ENCODE data around the gene PGC. TPM values are rescaled to one million over a fixed set of nuclear protein-coding genes. Genes with fewer than 3 reads are reported as not detected.

Gene PGC
- not detected for polyA plus RNA-seq (2013, experiment 1 of 2; ENCODE audit: insufficient read length)
- polyA plus RNA-seq (2013, experiment 2 of 2; ENCODE audit: insufficient read length): not detected

- no peak for DNase-seq
Measured at GRCh38 chr6:41747256-41748101, at the start of gene PGC. PGC (minus strand) TSS chr6:41747397; CDS start chr6:41747334, 63 bp downstream.

GRCh38 chr6:41796474-41796873, 49.3 kb upstream of the PGC start:
- DNase-seq: no peak

DNA sequence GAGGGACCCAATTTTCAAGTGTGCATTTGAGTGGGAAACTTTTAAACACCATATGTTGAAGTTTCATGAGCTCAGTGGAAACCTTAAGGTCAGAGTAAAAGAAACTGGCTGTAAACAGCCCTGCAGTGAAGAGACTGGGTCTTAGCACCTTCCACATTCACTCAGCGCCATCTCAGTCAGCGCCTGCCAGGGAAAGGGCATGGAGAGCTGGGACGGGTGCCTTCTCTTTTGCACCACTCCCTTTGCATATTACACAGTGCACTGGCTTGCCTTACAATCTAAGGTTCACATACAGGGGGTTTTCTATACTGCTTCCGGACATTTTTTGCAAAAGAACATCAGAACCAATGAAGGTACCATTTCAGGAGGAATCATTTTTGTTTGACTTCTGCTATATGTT, 44.8 kb upstream of the PGC start:
- DNase-seq: no peak

DNA sequence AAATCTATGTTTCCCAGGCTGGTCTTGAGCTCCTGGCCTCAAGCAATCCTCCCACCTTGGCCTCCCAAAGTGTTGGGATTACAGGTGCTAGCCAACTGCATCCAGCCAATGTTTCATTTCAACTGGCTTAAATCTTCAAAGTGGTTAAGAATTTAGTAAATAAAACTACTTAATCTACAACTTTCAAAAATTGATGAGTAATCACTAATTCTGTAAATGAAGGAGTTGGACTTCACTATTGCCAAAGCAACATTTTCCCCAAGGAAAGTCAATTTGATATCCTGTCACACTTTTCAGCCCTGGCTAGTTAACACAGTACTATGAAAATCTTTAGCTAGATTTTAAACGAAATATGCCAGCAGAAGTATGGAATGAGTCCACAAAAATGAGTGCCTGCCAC, 44.1 kb upstream of the PGC start:
- no peak for DNase-seq

DNA sequence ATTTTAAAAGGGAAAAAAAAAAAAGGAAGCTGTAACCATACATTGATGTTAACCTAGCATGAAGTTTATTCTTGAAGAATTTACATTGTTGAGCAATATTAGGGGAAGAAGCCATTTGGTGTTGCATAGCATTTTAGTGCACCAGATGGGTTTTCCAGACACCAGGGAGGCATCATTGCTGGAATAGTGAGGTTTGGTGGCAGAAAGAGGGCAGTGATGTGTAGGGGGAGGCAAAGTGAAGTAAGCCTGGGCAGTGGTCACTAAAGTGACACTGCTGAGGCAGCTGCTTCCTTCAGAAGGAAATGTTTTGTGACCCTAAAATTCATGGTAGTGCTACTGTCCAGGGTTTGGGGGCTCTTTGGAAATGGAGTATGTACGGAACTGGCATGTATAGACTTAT, 42.8 kb upstream of the PGC start:
- no peak for DNase-seq

DNA sequence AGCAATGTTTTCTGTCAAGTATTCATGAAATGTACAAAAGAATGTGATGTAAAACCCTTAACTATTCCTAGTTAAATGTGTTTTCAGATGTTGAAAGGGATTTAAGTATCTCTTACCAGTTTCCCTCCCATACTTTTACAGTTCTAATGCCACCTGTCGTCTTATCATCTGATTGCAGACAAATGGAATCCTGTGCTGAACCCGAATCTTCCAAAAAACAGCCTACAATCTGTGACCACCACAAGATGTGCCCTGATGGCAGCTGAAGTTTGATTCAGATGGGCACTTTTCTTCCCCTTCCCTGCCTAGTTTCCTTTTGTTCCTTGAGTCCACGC, 42.2 kb upstream of the PGC start:
- no peak for DNase-seq

DNA sequence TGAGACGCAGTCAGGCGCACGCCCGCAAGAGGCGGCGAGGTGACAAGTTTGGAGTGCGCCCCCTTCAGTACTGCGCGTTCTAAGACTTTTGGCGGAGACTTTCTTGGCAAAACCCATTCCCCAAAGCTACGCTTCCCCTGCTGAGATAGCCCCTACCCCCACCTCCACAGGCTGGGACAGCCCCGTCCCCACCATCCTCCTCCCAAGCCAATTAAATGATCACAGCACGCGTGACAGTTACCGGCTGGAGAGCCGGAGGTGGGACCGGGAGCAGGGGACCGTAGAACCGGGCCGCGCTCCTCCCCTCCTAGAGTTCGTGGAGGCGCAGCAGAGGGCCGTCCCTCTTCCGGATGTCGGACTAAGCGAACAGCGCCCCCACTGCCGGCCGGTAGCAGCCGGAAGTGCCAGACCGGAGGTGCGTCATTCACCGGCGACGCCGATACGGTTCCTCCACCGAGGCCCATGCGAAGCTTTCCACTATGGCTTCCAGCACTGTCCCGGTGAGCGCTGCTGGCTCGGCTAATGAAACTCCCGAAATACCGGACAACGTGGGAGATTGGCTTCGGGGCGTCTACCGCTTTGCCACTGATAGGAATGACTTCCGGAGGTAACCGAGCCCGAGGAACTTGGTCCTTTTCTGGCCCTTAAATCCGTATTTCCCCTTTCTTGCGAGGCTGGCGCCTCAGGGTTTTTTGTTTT, 40.2 kb upstream of the PGC start, which contains the start of gene TOMM6:
TSS of gene TOMM6 (plus strand) at position 476 of the 699 bp plus-strand sequence. CDS start at position 480, 4 bp downstream.
- peak; percentile 93 for DNase-seq

DNA sequence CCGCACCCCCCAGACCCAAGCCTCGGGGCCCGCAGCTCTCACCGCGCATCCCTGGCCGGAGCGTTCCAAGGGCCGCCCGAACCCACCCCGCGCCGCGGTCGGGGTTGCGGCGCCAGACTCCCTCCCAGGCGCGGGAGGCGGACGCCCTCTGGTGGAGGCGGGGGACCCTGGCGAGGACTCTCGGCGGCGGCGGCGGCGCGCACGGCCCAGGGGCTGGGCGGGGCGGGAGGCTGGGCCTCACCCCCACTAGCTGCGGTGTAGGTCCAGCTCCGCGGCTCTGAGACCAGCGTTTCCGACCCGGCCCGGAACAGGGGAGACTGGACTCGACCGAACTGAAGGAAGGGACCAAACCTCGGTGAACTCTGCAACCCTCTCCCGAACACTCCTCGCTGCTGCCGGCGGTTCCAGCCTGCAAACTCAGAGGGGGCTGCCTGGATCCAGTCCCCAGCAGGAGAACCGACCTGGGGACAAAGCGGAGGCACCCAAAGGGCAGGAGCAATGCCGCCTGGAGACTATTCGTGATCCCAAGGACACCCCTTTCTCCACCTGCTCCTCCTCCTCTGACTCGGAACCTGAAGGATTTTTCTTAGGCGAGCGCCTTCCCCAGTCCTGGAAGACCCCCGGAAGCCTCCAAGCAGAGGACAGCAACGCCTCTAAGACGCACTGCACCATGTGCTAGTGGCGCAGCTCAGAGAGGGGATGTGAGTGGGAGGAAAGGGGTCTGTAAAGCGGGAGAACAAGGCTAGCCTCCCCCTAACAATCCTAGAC, 39.4 kb upstream of the PGC start:
- DNase-seq: peak; percentile 82

- DNase-seq: peak; percentile 25
Measured at GRCh38 chr6:41785689-41786450, 38.7 kb upstream of the PGC start.

GRCh38 chr6:41785254-41785653, 38.1 kb upstream of the PGC start:
- DNase-seq: no peak

GRCh38 chr6:41784581-41785171, 37.5 kb upstream of the PGC start:
- DNase-seq: no peak

DNA sequence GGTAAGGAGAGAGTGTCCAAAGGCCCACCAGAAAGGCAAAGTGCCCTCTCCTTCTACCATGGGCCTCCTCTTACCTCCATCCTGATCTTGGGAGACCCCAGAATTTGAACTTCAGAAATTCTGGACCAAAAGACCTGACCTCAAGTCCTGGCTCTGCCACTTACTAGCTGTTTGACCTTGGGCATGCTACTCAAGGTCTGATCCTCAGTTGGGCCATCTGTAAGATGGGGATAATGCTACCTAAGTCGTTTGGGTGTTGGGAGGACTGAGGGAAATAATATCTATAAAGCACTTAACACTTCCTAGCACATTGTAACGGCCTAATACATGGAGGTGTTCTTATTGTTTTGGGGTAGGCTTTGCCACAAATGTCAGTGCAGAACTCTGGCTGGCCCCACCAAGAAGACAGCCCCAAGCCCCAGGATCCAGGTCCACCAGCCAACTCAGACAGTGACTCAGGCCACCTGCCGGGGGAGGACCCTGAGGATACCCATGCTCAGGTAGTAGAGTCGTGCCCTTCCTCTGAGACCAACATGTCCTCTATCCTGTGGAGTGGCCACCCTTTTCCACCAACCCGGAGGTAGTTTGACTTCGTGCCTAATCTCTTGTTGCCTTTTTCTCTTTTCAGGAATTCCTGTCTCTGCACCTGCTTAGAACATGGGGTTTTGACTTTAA, 36.0 kb upstream of the PGC start:
- DNase-seq: no peak

DNA sequence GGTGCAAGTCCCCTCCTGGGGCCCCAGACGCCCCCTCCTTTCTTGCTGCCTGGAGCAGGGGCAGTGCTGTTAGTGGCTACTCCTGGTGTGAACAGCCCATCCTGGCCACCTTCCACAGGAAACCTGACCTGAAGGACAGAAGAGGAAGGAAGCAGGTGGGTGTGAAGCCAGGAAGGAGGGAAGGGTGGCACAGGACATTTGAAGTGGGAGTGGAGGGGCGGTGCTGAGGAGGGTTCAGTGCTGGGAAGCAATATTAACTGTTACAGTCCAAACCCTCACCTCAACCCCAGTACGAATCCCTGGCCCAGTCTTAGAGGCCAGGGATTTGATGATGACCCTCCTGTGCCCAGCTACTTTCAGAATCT, 34.2 kb upstream of the PGC start:
- DNase-seq: no peak

DNA sequence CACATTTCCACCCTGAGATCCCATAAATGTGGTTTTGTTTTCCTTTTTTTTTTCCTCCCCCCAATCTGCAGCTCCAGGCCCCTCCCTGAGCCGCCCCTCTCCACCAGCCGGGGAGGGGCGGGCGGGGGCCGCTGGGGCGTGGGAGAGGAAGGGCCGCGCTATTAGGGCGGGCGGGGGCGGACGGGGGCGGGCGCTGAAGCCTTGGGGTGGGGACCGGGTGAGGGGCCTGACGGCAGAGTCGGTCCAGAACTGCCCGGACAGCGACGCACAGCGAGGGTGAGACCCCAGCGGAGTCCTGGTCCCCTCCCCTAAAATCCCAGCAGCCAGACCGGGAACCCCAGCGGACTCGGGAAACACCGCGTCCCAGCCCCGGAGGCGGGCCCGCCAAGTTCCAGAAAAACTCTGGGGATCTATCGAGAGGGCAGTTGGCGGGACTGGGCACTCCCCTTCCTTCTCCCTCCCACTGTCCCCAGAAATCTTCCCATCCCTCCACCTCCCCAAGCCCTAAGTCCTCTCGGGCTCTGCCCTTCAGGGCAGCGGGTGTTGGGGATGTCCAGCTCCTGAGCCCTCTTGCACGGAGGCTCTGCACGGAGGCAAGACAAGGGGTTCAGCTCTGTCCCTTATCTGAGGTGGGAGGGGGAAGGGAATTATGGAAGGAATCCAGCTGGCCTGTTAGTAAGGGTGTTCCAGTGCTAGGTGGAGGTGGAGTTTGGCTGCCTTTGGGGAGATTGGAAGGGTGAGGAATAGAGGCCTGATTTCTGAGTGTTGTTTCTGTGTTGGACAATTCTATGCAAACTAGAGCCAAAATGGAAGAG, 33.6 kb upstream of the PGC start, which contains the start of gene PRICKLE4:
TSS of gene PRICKLE4 (plus strand) at position 232 of the 815 bp plus-strand sequence. CDS start 2,692 bp downstream, outside the sequence.
- no peak for DNase-seq

DNA sequence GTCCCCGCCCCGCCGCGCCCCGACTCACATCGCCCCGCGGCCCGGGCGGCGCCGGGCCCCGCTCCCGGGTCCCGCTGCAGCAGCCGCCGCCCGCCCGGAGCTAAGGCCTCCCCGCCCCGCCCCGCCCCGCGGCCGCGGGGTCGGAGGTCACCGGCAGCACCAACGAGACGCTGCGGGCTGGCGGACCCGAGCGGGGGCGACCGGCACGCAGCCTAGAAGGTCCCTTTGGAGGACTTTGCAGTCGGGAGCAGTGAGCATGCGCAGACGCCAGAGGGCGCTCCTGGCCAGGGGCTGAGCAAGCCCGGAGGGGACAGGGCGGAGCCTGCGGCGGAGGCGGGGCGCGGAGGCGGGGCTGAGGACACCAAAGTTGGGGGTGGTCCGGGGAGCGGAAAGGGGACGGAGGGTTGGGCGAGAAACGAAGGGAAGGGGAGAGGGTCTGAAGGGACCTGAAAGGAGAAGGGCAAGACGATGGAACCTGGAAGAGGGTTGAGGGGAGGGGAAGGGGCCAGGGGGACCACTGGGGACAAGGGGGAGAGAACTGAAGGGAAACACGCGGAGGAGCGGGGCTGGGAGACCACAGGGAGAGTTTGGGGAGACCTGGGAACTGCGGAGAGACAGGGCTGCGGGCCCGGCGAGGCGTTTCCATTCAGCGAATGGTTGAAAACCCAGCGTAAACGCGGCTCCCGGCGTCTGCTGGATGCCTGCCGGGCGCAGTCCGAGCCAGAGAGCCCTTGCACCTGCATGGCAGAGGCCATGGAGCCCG, 32.8 kb upstream of the PGC start, which contains the start of gene FRS3:
TSS of gene FRS3 (minus strand) at position 113 of the 763 bp plus-strand sequence. CDS start 2,913 bp downstream, outside the sequence.
- peak; percentile 94 for DNase-seq

GRCh38 chr6:41779336-41779735, 32.1 kb upstream of the PGC start:
- DNase-seq: no peak

DNA sequence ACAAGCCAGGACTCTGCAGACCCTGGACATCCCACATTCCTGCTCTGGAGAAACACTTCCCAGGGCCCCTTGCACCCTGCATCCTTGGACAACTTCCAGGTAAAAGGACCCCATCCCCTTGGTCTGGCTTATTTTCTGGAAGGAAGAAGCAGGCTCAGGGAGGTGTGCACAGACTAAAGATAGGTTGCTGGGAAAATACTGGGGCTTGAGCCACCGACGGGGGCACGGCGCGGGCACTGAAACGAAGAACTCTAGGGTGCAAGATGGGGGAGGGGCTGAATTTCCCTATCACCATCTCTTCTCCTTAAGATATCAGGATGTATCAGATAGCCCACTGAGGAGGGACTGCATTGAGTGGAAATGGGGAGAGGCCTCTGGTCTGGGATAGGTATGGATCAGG, 31.7 kb upstream of the PGC start:
- DNase-seq: no peak

DNA sequence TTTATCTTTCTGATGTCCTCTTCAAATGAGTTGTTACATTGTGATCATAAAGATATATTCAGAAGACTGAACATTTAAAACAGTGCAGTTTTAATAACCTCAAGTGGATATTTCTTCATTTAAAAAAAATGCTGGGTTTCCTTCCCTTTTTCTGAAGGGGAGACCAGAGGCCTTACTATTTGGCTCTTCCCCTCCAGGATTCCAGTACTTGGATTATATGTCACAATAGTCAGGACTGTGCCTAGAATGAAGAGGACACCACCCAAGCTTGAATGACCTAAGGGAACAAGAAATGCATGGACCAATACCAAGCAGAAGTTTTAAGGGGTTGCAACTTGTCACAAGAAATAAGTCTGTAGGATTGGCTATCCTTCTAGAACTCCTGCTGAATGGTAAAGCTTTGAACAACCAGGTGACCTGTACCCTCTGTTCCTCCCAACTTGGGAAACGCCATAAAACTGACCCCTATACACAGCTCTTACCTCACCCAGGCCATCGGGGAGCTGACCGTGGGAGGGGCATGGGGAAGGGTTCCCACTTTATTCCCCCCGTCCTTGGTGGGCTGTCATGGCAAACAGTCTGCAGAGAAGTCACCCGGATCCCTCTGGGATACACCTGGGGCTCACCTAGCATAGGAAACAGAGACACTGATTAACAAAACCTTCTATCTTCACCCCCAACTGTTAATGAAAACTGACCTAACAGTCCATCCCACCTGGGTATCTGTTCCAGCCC, 30.5 kb upstream of the PGC start:
- DNase-seq: no peak
